HG03175 (cell line): ENCODE data around the gene COMMD7.
A peak's percentile ranks its signal among the peaks of the same experiment; 100 is the strongest.
"Not testable (repeated sequence)": the region's sequence is repeated elsewhere in the genome, so short reads cannot be mapped to it uniquely, and the experiment has no call there.

ENCODE experiments used
- ATAC-seq: cut with Tn5 transposase; IDR thresholded peaks from one replicate; pipeline ENCODE4 v1.9.1; 2021; ENCODE audit warnings: mild to moderate bottlenecking, moderate library complexity; ENCODE audit not compliant: unreplicated experiment

COMMD7 gene

GRCh38 chr20:32767418-32768198 is 24.3 kb upstream of the COMMD7 start:
- no peak for ATAC-seq

DNA sequence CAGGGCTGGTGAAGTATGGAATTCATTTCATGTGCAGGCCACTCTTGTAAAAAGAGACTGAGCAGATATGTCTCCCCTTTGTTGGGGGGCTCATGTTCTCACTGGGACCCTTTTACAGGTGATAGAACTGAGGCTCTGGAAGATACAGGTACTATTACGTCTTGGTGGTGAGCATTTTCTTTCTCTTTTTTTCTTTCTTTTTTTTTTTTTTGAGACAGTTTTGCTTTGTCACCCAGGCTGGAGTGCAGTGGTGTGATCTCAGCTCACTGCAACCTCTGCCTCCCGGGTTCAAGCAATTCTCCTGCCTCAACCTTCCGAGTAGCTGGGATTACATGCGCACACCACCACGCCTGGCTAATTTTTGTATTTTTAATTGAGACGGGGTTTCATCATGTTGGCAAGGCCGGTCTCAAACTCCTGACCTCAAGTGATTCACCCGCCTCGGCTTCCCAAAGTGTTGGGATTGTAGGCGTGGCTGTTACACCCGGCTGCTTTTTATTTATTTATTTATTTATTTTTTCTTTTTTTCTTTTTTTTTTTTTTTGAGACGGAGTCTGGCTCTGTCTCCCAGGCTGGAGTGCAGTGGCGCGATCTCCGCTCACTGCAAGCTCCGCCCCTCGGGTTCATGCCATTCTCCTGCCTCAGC is 22.1 kb upstream of the COMMD7 start:
- not testable (repeated sequence) for ATAC-seq

DNA sequence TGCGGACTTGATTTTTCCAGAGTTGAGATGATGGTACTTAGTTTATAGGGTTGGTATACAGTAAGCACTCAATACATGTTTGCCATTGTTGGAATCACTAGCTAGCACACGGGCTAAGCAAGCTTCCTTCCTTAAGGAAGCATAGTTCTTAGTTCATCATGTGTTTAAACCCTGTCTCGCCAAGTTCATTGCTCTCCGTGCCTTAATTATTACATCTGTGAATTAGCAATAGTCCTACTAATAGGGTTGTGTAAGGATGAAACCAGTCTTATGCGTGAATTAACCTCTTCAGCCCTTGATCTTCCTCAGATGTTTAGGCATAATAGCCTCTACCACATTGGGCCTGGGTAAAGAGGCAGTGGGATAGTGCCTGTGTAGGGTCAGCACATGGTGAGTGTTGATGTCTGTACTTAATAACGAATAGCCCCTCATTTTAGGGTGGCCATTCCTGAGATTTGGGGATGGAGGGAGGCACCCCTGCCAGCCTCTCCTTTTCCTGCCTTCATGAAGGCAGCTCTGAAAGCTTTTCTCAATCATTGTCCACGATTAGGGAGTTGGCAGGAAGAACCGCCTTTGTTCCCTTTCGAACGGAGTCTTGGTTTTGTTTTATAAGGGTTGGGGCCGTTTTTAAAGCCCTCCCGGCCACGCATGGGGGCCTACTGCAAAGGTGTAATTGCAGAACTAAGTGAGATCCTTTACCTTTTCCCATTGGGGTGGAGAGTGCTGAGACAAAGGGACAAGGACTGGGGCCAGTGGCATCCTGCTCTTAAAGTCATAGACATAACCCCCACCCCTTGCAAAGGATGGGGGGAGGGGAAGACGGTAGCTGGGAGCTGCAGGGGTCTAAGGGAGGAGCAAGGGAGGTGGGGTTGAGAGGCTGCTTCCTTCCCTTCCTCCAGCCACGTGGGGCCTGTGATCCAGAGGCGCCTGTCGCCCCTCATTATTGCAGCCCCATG is 21.0 kb upstream of the COMMD7 start:
- no peak for ATAC-seq

- ATAC-seq: no peak
Observed at GRCh38 chr20:32763202-32764004, 20.1 kb upstream of the COMMD7 start.

DNA sequence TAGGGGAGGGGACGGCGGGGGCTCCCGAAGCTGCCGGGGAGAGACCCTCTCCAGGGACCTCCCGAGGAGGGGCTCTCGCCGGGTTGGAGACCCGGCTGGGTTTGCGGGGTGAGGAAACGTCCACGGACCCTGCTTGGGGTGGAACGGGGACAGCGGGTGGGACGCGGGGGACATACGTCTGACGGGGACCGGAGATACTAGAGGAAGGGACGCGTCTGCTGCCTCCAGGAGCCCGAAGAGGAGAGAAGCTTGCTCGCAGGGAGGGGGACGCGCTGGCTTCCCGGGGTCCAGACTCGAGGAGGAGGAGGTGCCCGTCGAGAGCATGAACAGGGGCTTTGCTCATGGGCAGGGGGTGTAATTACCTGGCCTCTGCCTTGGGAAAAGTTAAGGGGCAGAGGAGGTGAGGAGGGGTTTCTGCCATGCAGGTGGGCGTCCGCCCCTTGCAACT is 19.5 kb upstream of the COMMD7 start:
- peak; percentile 15 for ATAC-seq

DNA sequence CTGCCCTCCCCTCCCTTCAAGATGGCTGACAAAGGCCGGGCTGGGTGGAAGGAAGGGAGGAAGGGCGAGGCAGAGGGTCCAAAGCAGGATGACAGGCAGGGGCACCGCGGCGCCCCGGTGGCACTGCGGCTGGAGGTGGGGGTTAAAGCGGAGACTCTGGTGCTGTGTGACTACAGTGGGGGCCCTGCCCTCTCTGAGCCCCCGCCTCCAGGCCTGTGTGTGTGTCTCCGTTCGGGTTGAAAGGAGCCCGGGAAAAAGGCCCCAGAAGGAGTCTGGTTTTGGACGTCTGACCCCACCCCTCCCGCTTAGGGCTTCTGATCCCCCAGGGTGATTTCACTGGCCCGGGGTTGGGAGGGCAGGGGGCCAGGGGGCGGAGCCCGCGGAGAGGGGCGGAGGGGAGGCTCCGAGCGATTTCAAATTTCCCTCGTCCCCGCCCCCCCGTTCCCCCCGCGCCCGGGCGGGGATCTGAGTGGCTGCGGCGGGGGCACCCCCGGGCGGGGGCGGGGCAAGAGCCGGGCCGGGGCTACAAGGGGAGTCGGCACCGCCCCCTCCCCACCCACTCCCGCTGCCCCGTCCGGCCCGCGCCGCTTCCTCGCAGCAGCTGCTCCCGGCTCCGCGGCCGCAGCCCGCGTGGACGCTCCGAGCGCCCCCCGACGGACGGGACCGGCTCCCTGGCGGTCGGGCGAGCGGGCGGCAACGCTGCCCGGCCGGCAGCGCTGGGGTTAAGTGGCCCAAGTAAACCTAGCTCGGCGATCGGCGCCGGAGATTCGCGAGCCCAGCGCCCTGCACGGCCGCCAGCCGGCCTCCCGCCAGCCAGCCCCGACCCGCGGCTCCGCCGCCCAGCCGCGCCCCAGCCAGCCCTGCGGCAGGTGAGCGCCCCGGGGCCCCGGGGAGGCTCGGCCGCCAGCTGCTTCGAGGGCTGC is 18.8 kb upstream of the COMMD7 start, which contains the start of gene DNMT3B:
TSS of gene DNMT3B (plus strand) at position 555 of the 923 bp plus-strand sequence. CDS start 17,939 bp downstream, outside the sequence.
- peak; percentile 80 for ATAC-seq

DNA sequence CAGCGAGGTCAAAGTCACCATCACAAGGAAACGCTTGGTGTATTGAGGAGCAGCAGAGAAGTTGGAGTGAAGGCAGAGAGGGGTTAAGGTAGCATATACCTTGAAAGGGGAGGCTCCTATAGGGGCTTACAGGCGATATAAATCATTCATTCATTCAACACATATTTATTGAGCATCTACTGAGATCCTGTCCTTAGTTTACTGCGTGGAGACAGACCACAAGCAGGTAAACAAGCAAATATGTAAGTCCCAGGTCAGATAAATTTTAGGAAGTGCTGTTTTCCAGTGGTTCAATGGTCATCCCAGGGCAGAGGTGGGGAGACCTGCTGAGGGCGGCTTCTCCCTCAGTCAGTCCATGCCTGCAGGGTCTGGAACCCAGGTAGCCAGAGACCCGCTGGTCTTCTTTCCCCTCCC is 18.2 kb upstream of the COMMD7 start:
- ATAC-seq: no peak

DNA sequence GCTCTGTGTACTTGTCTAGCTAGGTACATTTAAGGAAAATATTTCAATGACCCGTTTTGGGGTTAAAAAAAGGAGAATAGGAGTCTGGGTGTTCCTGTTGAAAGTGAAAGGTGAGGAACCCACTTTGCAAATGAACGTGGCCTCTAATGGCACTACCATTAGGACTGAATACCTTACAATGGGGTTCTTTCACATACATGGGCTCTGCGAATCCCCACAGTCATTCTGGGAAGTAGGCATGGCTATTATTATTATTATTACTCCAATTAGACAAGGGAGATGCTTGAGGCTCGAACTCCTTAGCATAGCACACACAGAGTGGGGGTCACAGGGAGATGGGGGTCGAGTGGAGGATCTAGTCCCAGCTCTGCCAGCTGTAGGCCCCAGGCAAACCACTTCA is 12.9 kb upstream of the COMMD7 start:
- no peak for ATAC-seq

- no peak for ATAC-seq
Observed at GRCh38 chr20:32753731-32754130, 10.5 kb upstream of the COMMD7 start.

DNA sequence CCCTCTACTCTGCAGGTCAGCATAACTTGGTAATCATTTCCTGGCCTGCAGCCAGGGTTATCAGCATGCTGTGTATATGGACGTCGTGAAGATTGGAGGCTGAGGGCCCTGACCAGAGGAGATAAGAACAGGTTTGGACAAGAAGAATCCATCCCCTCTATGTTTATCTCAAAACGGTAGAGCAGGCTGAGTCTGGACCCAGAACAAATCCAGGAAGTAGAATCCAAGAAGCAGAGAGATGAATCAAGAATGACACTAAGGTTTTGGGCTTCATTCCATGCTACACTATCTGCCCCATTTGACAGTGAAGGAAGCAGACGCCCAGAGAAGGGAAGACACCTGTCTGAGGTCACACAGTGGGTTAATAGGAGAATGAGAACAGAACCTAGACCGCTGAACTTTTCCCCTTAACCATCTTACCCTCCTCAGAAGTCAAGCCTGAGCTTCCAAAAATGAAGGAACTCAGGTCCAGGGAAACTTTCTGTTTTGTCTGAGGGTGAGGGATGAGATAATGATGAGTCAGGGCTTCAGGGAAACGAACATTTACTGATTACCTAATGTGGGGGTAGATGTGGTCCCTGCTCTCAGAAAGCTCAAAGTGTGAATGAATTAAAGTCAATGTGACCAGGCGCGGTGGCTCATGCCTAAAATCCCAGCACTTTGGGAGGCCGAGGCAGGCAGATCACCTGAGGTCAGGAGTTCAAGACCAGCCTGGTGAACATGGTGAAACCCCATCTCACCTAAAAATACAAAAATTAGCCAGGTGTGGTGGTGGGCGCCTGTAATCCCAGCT is 9.4 kb upstream of the COMMD7 start:
- ATAC-seq: no peak

DNA sequence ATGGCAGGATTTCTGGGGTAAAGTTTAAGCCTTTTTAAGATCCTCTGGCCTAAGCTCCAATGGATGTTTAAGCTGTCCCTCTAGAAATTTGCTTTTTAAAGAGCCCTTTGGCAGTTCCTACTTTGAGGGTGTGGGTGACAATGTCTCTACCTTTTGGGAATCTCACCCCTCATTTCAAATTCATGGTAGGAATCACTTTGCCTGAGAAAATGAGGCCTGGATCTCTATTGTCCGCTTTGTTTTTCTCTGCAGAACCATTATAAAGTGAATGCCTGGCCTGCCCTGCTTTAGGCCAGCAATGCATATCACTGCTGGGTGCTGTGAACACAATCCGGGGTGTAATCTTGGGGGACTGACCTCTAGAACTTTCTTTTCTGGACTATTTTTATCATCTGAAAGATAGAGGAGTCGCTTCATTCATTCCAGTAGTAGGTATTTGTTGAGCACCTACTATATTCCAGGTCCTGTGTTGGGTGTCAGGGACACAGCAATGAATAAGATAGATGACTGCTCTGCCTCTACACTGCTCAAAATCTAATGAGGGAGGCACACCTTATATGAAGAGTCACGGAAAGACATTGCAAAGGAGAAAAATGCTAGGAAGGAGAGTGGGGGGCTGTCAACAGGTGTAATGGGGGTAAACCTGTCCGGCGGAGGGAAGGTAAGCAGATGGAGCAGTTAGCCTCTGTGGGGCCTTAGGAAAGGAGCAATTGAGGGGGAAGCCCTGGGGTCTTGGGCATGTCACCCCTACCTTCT is 8.6 kb upstream of the COMMD7 start:
- ATAC-seq: no peak

- no peak for ATAC-seq
Observed at GRCh38 chr20:32751293-32751692, 8.0 kb upstream of the COMMD7 start.

GRCh38 chr20:32749914-32750637 is 6.8 kb upstream of the COMMD7 start:
- no peak for ATAC-seq

- no peak for ATAC-seq
Observed at GRCh38 chr20:32742322-32743236, 688 bp downstream of the COMMD7 start.

DNA sequence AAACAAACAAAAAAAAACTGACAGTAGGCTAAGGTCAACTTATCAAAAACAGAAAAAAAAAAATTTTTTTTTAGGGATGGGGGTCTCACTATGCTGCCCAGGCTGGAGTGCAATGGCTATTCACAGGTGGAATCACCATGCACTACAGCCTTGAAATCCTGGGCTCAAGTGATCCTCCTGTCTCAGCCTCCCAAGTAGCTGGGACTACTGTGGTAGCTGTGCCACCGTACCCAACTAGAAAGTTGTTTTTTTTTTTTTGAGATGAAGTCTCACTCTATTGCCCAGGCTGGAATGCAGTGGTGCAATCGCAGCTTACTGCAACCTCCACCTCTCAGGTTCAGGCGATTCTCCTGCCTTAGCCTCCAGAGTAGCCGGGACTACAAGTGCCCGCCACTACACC is 2.1 kb downstream of the COMMD7 start:
- no peak for ATAC-seq
